HepG2 (cell line): Measurements from ENCODE around the gene DCAF8. TPM values are rescaled to one million over a fixed set of nuclear protein-coding genes. Genes with fewer than 3 reads are reported as not detected.

ENCODE experiments used
- ATAC-seq: fragments of 200-7000 bp; cut with Tn5 transposase; 3 replicates; pipeline ENCODE4 v1.9.1; 2020; ENCODE audit warnings: mild to moderate bottlenecking, moderate library complexity
- BruUV-seq: library from RNA; stranded (reverse); fragments of 400-500 nt; replicated peaks from 2 replicates; lab custom pipeline; 2021; lab: Mats Ljungman, UMichigan
- CTCF ChIA-PET: fragments of 300-600 bp; formaldehyde crosslinking; extraction: SDS; loops from one replicate; lab custom pipeline; 2021; ENCODE audit warnings: low total read pairs, inconsistent platforms, low intra/inter-chr PET ratio; lab: Yijun Ruan, JAX
- POLR2A ChIA-PET: fragments of 350-600 bp; sonication (Branson Sonifier 250); formaldehyde crosslinking; loops from one replicate; lab custom pipeline; 2020; ENCODE audit warnings: antibody characterized with exemption, inconsistent platforms; lab: Yijun Ruan, JAX
- DNase-seq: peaks from one replicate; pipeline ENCODE4 v3.0.0-alpha.2; 2015; ENCODE audit warnings: low spot score
- FAIRE-seq: peaks from 3 replicates; lab custom pipeline; 2011; peaks lifted over from hg19 to GRCh38; lab: Jason Lieb, UNC
- H2AFZ ChIP-seq: one replicate; pipeline ENCODE4 v1.6.1; 2011; ENCODE audit warnings: low read length, inconsistent platforms
- H3K27ac ChIP-seq: fragments of 300-600 bp; 3 replicates; pipeline ENCODE4 v1.8.0; 2011; ENCODE audit warnings: mixed run types, mild to moderate bottlenecking, mixed read lengths, low read length, inconsistent platforms; ENCODE audit not compliant: insufficient read depth; ENCODE audit errors: extremely low read length
- H3K27me3 ChIP-seq, 2 experiments: fragments of 200-600 bp in 1 of 2; 2 replicates in 1 of 2; 3 replicates in 1 of 2; pipeline versions ENCODE4 v1.6.0 to v1.8.0; 2011; ENCODE audit warnings: low read length in 2 of 2, mild to moderate bottlenecking in 2 of 2, moderate library complexity in 2 of 2, inconsistent platforms in 1 of 2; ENCODE audit not compliant: insufficient read depth in 2 of 2, control insufficient read depth in 1 of 2
- H3K36me3 ChIP-seq, 2 experiments: fragments of 200-600 bp in 1 of 2; replicated peaks in 1 of 2; 2 replicates in 1 of 2; 3 replicates in 1 of 2; pipeline versions ENCODE4 v1.5.1 to v1.8.0; 2011; ENCODE audit warnings: low read length in 2 of 2, inconsistent platforms in 1 of 2; ENCODE audit not compliant: insufficient read depth in 2 of 2, control insufficient read depth in 1 of 2
- H3K4me1 ChIP-seq: 2 replicates; pipeline ENCODE4 v1.5.1; 2012; ENCODE audit warnings: low read length, inconsistent platforms; ENCODE audit not compliant: insufficient read depth
- H3K4me2 ChIP-seq: 2 replicates; pipeline ENCODE4 v1.6.0; 2011; ENCODE audit warnings: low read depth, low read length, inconsistent platforms
- H3K4me3 ChIP-seq, 3 experiments: fragments of 200-600 bp in 1 of 3; sonication (generic), shearing (Covaris generic) in 1 of 3; replicated peaks in 1 of 3; 2 replicates each; pipeline ENCODE4 v1.5.1; 2011 to 2016; ENCODE audit warnings: low read length in 3 of 3, inconsistent platforms in 2 of 3, low read depth in 2 of 3, mild to moderate bottlenecking in 2 of 3, control low read depth in 1 of 3, mixed read lengths in 1 of 3; ENCODE audit not compliant: insufficient read depth in 1 of 3
- H3K79me2 ChIP-seq: one replicate; pipeline ENCODE4 v1.6.1; 2011; ENCODE audit warnings: low read length, inconsistent platforms; ENCODE audit not compliant: insufficient read depth
- H3K9ac ChIP-seq: 2 replicates; pipeline ENCODE4 v1.6.0; 2011; ENCODE audit warnings: mild to moderate bottlenecking, low read depth, low read length, inconsistent platforms; ENCODE audit not compliant: insufficient read depth
- H3K9me3 ChIP-seq: 2 replicates; pipeline ENCODE4 v1.5.1; 2012; ENCODE audit warnings: mild to moderate bottlenecking, low read length
- H4K20me1 ChIP-seq: 2 replicates; pipeline ENCODE4 v1.6.0; 2011; ENCODE audit warnings: inconsistent platforms, mild to moderate bottlenecking, low read length, moderate library complexity; ENCODE audit not compliant: insufficient read depth
- ARNT ChIP-seq: fragments of 450-650 bp; IDR thresholded peaks from 2 replicates; pipeline ENCODE4 v1.6.1; 2017
- GMEB1 ChIP-seq: sonication (generic); formaldehyde crosslinking; IDR thresholded peaks from 2 replicates; pipeline ENCODE4 v1.5.1; 2020; ENCODE audit warnings: missing genetic modification reagents, mild to moderate bottlenecking, borderline replicate concordance
- HNRNPH1 ChIP-seq: fragments of 200-400 bp; formaldehyde crosslinking; optimal IDR thresholded peaks from 2 replicates; pipeline ENCODE3; 2017; ENCODE audit warnings: mild to moderate bottlenecking, low read depth, low read length
- KDM4B ChIP-seq: sonication (generic); formaldehyde crosslinking; IDR thresholded peaks from 2 replicates; pipeline ENCODE4 v1.4.0; 2020; ENCODE audit warnings: missing genetic modification reagents
- KMT2A ChIP-seq: sonication (generic); formaldehyde crosslinking; IDR thresholded peaks from 2 replicates; pipeline ENCODE4 v1.4.0; 2020; ENCODE audit warnings: missing genetic modification reagents
- MEF2D ChIP-seq: sonication (generic); formaldehyde crosslinking; IDR thresholded peaks from 2 replicates; pipeline ENCODE4 v1.5.1; 2020; ENCODE audit warnings: mild to moderate bottlenecking, missing genetic modification reagents
- MTA3 ChIP-seq: sonication (generic); formaldehyde crosslinking; IDR thresholded peaks from 2 replicates; pipeline ENCODE4 v1.4.0; 2020; ENCODE audit warnings: missing genetic modification reagents
- MXD4 ChIP-seq: IDR thresholded peaks from 2 replicates; pipeline ENCODE4 v1.6.1; 2016; ENCODE audit warnings: mild to moderate bottlenecking, missing biosample characterization, missing genetic modification reagents
- NFRKB ChIP-seq: fragments of 450-650 bp; IDR thresholded peaks from 2 replicates; pipeline ENCODE4 v1.6.1; 2017
- RFX1 ChIP-seq: fragments of 450-650 bp; IDR thresholded peaks from 2 replicates; pipeline ENCODE4 v1.6.1; 2017
- SP2 ChIP-seq: sonication (generic); formaldehyde crosslinking; IDR thresholded peaks from 2 replicates; pipeline ENCODE4 v1.5.1; 2020; ENCODE audit warnings: mild to moderate bottlenecking, missing genetic modification reagents
- SP4 ChIP-seq: sonication (generic); formaldehyde crosslinking; IDR thresholded peaks from 2 replicates; pipeline ENCODE4 v1.8.1; 2023; ENCODE audit warnings: mild to moderate bottlenecking, missing genetic modification reagents
- SRSF9 ChIP-seq: fragments of 200-400 bp; formaldehyde crosslinking; IDR thresholded peaks from 2 replicates; pipeline ENCODE4 v1.6.1; 2018; ENCODE audit warnings: borderline replicate concordance, mild to moderate bottlenecking, low read depth, low read length; ENCODE audit not compliant: insufficient read depth, poor library complexity, severe bottlenecking
- ZNF879 ChIP-seq: sonication (generic); formaldehyde crosslinking; IDR thresholded peaks from 2 replicates; pipeline ENCODE4 v1.8.1; 2023; ENCODE audit warnings: missing genetic modification reagents
- WGBS: methylation state at CpG from one replicate; pipeline ENCODE4 v1.1.6; 2017; ENCODE audit warnings: low lambda C conversion rate; 5-methylcytosine and 5-hydroxymethylcytosine counted together
- in situ Hi-C: cut with HindIII; loops from 2 replicates; pipeline ENCODE4 v1.10.0; 2017; ENCODE audit warnings: low pct_unique_long_range_greater_than_20kb; ENCODE audit not compliant: extremely low pct_ligation_motif_present
- intact Hi-C: fragments of 100-400 bp; cut with micrococcal nuclease; formaldehyde crosslinking; loops from one replicate; pipeline ENCODE4 v1.10.0; 2022; ENCODE audit not compliant: unreplicated experiment
- polyA plus RNA-seq, 8 experiments: library from polyadenylated mRNA; depleted of rRNA in 3 of 8; stranded (reverse) in 7 of 8; unstranded in 1 of 8; fragments of >200 nt; fragmentation: Illumina TruSeq in 4 of 8; extraction: Trizol in 4 of 8; gene quantifications; 2 replicates each; pipeline versions ENCODE4 v1.2.1 to v1.2.3, GENCODE V29; 2011 to 2016; ENCODE audit warnings: low read depth in 4 of 8, missing spikeins in 1 of 8, mixed read lengths in 1 of 8; ENCODE audit not compliant: insufficient read depth in 1 of 8
- total RNA-seq, 5 experiments: library from RNA; depleted of rRNA; stranded (reverse); fragments of >200 nt; fragmentation: Illumina TruSeq; extraction: Trizol; gene quantifications; 2 replicates each; pipeline ENCODE4 v1.2.3, GENCODE V29; 2016; ENCODE audit warnings: low read depth in 1 of 5
- TF ChIP-seq, protein P1 (sequence below): sonication (generic); formaldehyde crosslinking; IDR thresholded peaks from 2 replicates; pipeline ENCODE4 v1.4.0; 2020; ENCODE audit warnings: missing genetic modification reagents
- TF ChIP-seq, protein P2 (sequence below): sonication (generic); formaldehyde crosslinking; IDR thresholded peaks from 2 replicates; pipeline ENCODE4 v1.4.0; 2020; ENCODE audit warnings: mild to moderate bottlenecking, low read depth, missing genetic modification reagents

Gene DCAF8
- total and polyA plus RNA-seq, 2 of the 13 experiments (the other 11 are each of a cell fraction or from before 2014, with no cell fraction given) = 73.4 to 79.8 TPM

DNA sequence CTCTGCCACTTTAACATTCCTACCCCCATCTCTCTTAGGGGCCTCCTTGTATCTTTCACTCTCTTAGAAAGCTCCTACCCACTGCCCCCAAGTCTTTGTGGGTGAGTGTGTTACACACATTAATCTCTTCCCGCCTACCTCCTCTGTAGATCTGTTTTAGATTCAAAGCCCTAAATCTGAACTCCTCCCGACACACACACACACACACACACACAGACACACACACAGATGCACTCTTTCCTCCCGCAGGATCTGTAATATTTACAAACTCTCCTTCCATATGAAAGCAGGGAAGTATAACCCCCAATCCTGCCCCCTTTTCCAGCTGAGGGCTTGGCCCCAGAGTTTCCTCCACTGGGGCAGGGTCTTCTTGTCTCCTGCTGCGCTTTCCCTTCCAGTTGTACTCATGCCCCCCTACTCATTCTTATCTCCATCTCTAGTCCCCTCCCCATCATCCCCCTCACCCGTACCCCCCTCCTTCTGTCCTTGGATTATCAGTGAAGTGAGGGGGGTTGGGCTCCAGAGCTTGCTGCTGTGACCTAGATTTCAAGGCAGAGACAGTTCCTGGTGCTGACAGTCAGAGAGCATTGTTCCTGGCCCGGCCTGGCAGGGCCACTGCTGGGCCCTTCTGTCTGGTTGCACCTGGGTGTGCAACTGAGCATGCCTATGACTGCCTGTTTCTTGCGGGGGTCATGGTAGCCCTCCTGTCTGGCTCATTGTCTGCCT is 52.9 kb downstream of the DCAF8 start (continued):
- TF ChIP-seq, protein P1, sequence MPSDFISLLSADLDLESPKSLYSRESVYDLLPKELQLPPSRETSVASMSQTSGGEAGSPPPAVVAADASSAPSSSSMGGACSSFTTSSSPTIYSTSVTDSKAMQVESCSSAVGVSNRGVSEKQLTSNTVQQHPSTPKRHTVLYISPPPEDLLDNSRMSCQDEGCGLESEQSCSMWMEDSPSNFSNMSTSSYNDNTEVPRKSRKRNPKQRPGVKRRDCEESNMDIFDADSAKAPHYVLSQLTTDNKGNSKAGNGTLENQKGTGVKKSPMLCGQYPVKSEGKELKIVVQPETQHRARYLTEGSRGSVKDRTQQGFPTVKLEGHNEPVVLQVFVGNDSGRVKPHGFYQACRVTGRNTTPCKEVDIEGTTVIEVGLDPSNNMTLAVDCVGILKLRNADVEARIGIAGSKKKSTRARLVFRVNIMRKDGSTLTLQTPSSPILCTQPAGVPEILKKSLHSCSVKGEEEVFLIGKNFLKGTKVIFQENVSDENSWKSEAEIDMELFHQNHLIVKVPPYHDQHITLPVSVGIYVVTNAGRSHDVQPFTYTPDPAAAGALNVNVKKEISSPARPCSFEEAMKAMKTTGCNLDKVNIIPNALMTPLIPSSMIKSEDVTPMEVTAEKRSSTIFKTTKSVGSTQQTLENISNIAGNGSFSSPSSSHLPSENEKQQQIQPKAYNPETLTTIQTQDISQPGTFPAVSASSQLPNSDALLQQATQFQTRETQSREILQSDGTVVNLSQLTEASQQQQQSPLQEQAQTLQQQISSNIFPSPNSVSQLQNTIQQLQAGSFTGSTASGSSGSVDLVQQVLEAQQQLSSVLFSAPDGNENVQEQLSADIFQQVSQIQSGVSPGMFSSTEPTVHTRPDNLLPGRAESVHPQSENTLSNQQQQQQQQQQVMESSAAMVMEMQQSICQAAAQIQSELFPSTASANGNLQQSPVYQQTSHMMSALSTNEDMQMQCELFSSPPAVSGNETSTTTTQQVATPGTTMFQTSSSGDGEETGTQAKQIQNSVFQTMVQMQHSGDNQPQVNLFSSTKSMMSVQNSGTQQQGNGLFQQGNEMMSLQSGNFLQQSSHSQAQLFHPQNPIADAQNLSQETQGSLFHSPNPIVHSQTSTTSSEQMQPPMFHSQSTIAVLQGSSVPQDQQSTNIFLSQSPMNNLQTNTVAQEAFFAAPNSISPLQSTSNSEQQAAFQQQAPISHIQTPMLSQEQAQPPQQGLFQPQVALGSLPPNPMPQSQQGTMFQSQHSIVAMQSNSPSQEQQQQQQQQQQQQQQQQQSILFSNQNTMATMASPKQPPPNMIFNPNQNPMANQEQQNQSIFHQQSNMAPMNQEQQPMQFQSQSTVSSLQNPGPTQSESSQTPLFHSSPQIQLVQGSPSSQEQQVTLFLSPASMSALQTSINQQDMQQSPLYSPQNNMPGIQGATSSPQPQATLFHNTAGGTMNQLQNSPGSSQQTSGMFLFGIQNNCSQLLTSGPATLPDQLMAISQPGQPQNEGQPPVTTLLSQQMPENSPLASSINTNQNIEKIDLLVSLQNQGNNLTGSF (CRISPR knock-in tag) = no peak
- no peak for TF ChIP-seq MXD4 (CRISPR knock-in tag)
- TF ChIP-seq HNRNPH1 = no peak
- TF ChIP-seq, all 625 proteins: peak for 0

- intact Hi-C loops (no loop called here), in situ Hi-C loops (no loop called here)
- H3K9ac ChIP-seq = no peak overlapping the region
- POLR2A ChIA-PET = no interaction called here
- 88% methylated on average over 6 of the region's 6 CpGs for WGBS
- DNase-seq (no peak), ATAC-seq (no peak), FAIRE-seq (no peak)
- CTCF ChIA-PET = no interaction called here
- no peak overlapping the region for H3K4me3 ChIP-seq
- H3K4me2 ChIP-seq = no peak overlapping the region
- no peaks in the 10 kb centered on the region for H3K27me3 ChIP-seq
- H3K4me1 ChIP-seq = peaks cover 32% of the 10 kb centered on the region
- BruUV-seq = no TSS peak
- no peak overlapping the region for H2AFZ ChIP-seq
- H3K27ac ChIP-seq = no peak overlapping the region
- peaks cover 12 to 25% of the 10 kb centered on the region in 2 experiments for H3K36me3 ChIP-seq
- H3K9me3 ChIP-seq = no peaks in the 10 kb centered on the region
- peaks cover 2% of the 10 kb centered on the region for H3K79me2 ChIP-seq
- no peaks in the 10 kb centered on the region for H4K20me1 ChIP-seq
- no peak for TF ChIP-seq SP4
- no peak for TF ChIP-seq ZNF879 (CRISPR knock-in tag)
- no peak for TF ChIP-seq SRSF9
- no peak for TF ChIP-seq KDM4B
- no peak for TF ChIP-seq SP2 (CRISPR knock-in tag)
- TF ChIP-seq NFRKB = no peak
- no peak for TF ChIP-seq KMT2A
- no peak for TF ChIP-seq GMEB1 (CRISPR knock-in tag)
- no peak for TF ChIP-seq MTA3 (CRISPR knock-in tag)
- TF ChIP-seq MEF2D (CRISPR knock-in tag) = no peak
- TF ChIP-seq, protein P2, sequence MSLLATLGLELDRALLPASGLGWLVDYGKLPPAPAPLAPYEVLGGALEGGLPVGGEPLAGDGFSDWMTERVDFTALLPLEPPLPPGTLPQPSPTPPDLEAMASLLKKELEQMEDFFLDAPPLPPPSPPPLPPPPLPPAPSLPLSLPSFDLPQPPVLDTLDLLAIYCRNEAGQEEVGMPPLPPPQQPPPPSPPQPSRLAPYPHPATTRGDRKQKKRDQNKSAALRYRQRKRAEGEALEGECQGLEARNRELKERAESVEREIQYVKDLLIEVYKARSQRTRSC (CRISPR knock-in tag) = no peak
- no peak for TF ChIP-seq RFX1
- no peak for TF ChIP-seq ARNT
These were observed 53.6 kb downstream of the DCAF8 start for GRCh38 chr1:160208557-160209320.
